HS-5 (cell line): Measurements from ENCODE around the gene RTN4IP1.

ENCODE experiments used
- DNase-seq: peaks from one replicate; pipeline ENCODE4 v3.0.0-alpha.2; 2012; ENCODE audit warnings: low read depth

RTN4IP1 gene, protein sequence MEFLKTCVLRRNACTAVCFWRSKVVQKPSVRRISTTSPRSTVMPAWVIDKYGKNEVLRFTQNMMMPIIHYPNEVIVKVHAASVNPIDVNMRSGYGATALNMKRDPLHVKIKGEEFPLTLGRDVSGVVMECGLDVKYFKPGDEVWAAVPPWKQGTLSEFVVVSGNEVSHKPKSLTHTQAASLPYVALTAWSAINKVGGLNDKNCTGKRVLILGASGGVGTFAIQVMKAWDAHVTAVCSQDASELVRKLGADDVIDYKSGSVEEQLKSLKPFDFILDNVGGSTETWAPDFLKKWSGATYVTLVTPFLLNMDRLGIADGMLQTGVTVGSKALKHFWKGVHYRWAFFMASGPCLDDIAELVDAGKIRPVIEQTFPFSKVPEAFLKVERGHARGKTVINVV

DNA sequence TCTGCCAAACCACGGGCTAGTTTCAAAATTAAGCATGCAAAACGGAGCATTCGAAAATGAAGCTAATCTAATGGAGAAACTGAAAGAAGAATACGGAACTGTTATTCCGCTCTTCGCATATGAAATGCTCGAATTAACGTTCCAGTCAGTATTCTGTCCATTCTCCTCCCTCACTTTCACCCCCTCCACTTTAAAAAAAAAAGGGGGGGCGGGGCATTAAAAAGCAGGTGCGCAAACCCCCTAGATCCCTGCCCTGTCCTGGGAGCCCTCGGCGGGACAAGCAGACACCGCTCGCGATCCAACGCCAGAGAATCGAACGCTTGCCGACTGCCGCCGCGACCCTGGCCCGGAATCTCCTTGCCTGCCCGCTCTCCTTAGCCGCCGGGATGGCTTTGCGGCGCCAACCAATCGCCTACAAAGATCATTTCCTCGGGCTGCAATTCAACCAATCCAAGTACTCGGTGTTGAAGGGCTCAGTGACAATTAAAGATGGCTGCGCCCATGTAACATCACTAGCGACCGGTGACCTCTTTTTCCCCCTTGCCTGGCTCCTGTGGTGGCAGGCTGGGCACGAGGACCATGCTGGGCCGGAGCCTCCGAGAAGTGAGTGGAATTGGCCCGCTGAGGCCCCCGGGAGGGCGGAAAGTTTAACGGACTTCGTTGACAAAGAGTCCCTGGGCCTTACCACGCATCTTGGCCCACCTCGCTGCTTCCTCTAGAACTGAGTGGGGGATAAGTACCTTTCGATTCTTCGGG is at the start of gene RTN4IP1, which contains the start of gene QRSL1:
Gene RTN4IP1, minus strand, starts transcription at position 396 of the 756 bp plus-strand sequence. CDS start 477 bp downstream, outside the sequence.
Gene QRSL1, plus strand, starts transcription at position 476 of the 756 bp plus-strand sequence. Its CDS starts 104 bp downstream, at position 580.
- DNase-seq = peak; percentile 80

DNA sequence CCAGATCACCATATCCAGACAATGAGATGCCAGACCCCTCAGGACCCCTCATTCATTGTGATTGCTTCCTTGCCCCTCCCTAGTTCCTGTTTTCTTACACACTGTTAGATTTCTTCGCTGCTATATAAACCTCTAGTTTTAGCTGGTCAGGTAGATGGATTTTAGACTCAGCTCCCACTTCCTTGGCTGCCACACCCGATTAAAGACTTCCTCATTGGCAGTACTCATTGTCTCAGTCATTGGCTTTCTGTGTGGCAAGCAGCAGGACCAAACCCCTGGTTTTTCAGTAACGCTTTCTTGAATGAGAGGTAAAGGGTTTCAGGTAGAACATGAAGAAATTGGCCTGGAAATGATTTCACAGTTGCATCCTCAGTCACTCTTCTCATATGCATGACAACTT is 48.0 kb upstream of the RTN4IP1 start:
- DNase-seq = no peak

DNA sequence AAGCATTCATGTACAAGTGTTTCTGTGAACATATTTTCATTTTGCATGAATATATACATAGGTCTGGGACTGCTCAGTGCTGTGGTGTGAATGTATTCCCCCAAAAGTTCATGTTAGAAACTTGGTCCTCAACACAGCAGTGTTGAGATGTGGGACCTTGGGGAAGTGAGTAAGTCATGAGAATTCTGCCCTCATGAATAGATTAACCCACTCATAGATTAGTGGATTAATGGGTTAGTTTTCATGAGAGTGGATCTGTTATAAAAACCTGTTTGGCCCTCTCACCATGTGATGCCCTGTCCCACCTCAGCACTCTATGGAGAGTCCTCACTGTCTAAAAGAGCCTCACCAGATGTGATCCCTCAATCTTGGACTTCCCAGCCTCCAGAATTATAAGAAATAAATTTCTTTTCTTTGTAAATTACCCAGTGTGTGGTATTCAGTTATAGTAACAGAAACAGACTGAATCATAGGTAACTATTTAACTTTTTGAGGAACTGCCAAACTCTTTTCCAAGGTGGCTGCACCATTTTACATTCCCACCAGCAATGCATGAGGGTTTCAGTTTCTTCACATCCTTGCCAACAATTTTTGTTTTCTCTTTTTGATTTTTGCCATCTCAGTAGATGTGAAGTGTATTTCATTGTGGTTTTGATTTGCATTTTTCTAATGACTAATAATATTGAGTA is 45.4 kb upstream of the RTN4IP1 start:
- no peak for DNase-seq

DNA sequence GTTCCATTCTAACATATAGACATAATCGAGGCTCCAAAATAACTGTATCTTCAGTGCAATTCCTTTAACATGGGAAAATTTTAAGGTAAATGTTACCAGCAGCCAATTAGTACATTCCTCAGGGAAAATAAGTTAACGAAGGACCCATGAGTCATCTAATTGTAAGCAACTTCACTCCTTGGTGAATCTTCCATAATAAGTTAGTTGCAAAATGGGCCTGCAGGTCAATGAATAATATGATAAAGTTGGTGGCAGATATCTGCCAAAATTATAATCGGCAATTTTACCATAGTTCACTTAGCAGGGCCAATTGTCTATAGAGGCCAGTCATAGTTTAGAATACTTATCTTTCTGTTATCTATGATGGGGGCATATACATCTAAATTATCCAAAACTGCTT is 42.4 kb upstream of the RTN4IP1 start:
- no peak for DNase-seq

DNA sequence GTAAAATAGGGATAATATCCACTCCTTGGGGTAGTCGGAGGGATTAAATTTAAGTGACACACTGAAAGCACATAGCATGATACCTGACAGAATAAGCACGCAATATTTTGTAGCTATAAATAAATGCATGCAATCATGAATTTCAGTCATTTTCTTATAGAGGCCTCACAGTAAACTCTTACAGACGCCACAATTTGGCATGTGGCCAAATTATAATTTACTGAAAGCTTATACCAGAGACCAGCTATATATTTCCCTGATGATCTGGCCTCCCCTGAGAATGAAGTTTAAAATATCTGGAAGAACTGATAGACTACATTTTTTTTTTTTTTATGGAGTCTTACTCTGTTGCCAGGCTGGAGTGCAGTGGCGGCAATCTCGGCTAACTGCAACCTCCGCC is 40.9 kb upstream of the RTN4IP1 start:
- no peak for DNase-seq

DNA sequence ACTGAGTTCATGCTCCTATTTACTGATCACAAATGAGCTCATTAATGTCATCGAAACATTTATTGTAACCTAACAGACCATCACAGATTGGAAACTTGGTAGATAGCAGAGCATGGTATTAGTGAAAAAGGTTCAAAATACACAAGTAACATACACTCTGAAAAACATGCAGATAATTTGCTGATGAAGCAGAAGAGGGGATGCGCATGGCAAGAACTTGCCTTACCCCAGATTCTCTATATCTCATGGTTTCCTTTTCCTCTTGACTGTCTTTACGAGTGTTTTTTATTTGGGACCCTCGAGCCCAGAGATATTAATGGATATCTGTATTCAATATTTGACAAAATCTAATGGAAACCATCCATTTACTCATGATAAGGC is 37.7 kb upstream of the RTN4IP1 start:
- no peak for DNase-seq

DNA sequence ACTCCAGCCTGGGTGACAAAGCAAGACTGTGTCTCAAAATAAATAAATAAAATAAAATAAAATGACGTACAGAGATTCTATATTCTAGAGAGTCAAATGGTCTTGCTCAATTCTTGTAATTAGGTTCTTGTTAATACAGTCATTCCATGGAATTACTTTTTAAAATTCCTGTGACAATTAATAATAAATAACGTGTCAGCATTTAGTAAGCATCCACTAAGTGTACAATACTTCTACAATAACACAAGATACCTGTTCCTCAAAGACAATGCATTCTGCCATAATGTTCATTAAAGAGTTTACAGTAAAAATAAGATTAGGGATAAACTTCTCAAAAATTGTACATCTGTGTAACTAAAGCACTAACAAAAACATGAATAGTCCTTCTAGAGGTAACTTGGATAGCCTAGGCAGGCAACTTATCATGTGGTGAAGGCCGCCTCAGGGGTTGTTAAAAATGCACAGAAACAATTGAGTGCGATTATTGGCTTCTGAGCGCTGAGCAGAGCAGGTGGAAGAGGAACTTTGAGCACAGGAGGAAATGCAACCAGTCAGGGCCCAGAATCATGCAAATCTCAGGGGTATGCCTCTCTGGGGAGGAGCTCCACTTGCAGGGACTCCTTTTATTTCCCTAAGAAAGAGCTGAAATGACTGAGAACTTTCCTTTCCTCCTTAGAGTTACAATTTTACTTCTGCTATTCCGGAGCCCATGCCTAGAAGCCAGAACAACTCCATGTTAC is 37.2 kb upstream of the RTN4IP1 start:
- no peak for DNase-seq

DNA sequence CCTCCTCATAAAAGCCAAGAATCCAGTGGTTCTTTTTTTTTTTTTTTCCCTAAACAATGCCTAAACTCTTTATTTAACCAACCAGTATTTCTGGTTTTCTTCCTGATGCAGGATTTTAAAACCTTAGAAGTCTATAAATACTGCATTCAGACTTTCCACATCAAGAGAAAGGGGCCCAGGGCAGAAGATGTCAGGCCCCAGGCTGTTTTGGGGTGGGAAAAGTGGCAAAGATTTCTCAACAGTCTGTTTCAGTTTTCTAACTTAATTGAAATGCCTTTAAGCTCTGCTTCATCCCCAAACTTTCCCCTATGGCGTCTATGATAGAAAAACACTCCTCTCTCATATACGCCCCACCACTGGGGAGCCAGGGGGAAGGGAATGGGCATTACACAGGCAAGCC is 33.2 kb upstream of the RTN4IP1 start:
- DNase-seq = no peak

DNA sequence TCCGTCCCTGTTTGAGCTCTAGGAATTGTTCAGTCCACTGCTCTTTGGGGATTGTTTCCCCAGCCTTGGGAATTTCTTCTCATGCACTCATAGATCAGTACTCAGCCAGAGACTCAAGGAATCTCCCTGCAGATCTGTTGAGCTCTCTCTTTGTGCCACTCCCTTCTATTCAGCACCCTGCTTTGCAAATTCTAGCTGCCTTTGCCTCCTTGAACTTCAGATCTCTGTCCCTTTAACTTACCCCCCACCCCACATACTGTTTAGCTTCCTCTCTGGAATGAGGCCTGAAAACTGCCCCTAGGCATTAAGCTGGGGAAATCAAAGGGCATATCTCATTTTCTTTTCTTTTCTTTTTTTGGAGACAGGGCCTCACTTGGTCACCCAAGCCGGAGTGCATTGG is 30.6 kb upstream of the RTN4IP1 start:
- no peak for DNase-seq

DNA sequence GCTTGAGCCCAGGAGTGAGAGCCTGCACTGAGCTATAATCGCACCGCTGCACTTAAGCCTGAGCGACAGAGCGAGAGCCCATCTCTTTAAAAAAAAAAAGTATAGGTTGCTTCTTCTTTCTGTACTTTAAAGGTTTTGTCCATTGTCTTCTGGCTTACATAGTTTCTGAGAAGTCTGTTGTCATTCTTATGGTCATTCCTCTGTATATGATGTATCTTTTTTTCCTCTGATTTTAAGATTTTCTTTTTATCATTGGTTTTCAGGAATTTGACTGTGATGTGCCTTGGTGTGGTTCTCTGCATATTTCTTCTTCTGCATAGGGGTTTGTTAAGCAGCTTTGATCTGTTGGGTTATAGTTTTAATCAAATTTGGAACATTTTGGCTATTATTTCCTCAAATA is 29.2 kb upstream of the RTN4IP1 start:
- no peak for DNase-seq

DNA sequence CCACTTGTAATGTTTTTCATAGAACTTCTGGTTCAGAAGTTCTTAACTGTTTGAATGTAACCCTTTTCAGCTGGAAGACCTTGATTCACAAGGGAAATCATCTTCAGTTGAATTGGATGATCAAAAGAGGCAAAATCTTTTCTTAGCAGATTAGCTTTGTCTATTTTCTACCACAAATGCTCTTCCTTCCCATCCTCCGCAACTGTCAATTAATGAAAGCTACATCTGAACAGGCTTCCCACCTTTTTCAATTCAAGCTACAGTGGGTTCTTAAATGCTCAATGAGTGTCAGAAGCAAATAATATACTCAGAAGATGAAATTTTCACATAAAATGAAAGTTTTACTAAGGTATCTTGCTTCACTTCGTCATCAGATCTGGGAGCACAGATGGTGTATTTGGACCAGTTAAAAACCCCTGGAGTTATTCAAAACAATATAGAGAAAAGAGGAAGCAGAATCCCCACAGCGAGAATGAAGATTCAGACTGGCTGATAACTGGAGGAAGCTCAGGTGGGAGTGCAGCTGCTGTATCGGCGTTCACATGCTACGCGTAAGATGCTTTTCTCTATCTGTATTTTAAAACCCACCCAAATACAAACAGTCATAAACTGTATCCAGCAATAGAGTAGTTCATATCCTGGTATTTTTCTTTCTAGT is 19.5 kb upstream of the RTN4IP1 start:
- DNase-seq = no peak

DNA sequence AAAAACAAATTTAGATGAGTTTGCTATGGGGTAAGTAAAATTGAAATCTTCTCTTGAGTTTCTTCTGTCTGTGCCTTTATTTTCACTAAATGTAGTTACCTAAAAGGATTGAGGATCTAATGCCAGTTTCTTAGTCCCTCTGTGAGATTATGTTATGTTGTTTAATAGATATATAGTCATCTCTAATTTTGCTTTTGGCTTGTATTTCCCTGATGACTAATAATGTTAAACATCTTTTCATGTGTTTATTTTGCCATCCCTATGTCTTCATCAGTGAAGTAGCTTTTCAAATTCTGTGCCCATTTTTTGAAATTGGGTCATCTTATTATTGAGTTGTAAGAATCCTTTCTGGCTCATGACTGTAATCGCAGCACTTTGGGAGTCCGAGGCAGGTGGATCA is 13.8 kb upstream of the RTN4IP1 start:
- no peak for DNase-seq

DNA sequence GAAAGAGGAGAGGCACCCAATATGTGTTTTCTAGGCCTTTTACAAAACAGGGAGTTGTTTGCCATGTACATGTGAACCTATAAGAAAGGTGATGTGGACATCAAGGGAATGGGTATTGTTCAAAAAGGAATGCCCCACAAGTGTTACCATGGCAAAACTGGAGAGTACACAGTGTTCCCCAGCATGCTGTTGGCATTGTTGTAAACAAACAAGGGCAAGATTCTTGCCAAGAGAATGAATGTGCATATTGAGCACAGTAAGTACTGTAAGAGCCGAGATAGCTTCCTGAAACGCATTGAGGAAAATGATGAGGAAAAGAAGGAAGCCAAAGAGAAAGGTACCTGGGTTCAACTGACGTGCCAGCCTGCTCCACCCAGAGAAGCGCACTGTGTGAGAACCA is 13.2 kb upstream of the RTN4IP1 start:
- DNase-seq = no peak

DNA sequence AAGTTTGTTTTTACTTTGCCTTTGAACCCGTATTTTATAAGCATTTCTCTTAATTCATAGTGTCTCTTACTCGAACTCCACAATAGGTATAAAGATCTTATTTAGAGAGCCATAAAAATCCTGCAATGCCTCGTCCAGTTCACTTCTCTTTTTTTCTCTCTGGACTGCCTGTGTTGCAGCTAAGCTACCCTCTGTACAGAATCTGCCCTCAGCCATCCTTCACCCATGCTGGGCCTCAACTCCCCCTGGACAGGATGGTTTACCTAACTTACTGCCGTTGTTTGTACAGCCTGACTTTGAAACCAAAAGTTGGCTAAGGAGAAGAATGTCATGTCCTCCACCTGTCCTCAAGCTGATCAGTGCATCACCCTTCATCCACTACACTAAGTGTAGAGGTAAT is 10.5 kb upstream of the RTN4IP1 start:
- DNase-seq = no peak

DNA sequence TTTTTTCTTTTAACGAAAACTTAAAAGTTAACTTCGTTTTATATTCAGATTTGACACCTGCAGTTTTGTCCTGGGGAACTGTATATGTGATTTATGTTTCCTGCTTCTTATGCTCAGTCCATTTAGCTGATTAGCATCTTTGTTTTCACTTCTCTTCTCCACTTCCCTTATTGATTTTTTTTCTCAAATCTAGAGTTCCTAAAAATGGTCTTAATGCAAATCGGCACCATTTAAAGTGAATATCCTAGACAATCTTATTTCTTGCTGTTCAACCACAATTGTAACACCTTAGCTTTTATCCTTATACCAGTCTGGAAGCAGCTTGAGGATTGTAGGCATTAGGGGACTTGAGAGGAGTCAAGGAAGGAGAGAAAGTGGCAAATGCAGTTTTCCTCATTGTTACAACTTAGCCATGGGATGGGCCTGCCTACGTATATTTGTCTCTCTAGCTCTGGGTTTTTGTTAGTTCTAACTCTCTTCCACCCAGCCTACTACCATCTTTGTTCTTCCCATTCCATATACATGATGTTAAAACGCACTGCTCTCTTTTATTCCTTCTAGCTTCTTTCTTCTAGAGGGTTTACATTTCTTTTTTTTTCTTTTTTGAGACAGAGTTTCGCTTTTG is 8.5 kb upstream of the RTN4IP1 start:
- DNase-seq = no peak

DNA sequence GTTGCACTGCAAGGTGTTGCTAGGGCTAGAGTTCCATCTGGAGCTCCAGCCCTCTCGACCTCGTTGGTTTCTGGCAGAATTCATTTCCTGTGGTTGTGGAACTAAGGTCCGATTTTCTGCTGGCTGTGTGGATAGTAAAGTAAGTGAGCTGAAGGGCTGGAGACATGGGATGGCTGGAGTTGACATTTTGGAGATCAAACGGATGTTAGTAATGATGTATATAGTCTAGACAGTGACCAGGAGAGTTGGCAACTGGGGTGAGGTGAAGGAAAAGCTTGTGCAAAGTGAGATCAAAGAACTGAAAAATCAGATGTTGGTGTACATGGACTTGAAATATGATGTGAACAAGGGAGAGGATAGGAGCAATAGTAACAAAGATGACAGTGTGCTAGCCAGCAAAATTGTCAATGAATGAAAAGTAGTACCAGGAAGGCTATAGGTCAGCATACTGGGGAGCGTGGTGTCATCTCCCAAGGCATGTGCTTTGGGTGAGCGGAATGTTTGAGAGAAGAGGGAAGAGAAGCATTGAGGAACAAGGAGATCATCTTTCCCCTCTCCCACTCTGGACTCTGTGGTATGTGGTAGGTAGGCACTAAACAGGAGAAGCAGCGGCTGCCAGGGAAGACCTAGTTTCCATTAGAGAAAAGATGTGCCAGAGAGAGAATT is 7.9 kb upstream of the RTN4IP1 start:
- no peak for DNase-seq

DNA sequence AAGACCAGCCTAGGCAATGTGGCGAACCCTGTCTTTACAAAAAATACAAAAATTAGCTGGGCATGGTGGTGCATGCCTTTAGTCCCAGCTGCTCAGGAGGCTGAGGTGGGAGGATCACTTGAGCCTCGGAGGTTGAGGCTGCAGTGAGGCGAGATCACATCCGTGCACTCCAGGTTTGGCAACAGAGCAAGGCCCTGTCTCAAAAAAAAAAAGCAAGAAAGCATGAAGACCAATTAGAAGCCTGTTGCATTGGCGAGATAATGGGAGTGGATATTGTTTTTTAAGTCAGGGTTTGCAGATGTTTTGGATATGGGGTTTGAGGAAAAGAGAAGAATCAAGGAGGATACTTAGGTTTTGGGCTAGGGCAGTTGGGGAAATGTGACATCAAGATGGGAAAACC is 5.3 kb upstream of the RTN4IP1 start:
- DNase-seq = no peak

DNA sequence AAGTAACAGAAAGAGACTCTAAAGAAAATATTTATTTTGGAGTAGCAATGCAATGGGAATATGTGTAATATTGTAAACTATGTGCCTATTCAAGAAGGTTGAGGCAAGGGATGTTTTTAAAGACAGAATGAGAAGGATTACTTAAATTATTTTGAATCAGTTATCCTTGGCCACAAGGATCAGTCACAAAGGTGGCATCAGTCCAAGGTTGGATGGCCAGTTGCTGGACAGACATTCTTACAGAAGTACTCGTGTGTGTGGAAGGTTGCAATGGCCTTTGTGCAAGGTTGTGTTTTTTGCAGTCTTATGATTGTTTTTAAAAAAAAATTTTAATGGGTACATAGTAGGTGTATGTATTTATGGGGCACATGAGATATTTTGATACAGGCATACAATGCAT is 2.0 kb upstream of the RTN4IP1 start:
- no peak for DNase-seq

DNA sequence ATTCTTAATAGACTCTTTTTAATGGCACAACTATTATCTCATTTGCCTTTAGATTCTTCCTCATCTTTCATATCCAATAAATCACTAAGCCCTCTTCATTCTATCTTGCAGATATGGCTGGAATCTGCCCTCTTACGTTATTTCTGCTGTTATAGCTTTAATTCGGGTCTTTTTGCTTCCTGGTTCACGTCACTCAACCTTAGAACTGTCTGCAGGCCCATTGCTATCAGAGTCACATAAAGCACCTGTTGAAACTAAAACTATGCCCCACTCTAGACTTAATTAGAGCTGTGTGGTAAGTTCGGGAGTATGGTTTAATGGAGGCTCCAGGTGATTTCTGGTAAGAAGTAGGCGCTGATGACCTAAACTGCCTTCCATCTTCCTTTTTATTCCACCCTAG is 1.1 kb upstream of the RTN4IP1 start:
- DNase-seq = no peak

DNA sequence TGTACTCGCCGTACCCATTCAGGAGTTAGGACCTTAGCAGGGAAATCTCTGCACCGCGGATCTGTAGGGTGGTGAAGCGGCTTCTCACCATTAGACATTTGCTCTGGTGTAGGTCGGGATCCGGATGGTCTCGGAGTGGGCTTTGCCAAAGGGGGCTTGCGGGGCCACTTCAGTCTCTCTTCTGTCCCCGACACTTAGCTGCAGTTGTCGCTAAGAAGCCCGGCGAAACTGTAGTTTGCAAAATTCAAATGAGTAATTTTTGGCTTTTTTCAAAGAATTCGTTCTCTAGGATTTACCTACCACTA is 513 bp upstream of the RTN4IP1 start:
- DNase-seq = no peak

DNA sequence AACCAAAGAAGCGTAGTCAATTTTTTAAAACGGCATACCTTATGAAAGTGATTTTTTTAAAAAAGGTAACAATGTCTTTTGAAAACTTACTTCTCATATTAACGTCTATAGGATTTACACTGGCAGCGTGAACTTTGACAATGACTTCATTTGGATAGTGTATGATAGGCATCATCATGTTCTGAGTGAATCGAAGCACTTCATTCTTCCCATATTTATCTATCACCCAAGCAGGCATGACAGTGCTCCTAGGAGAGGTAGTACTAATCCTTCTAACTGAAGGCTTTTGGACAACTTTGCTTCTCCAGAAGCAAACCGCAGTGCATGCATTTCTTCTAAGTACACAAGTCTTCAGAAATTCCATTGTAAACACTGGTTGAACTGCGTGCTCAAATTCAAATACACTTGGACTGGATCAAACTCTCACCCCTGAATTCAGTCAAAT is 618 bp downstream of the RTN4IP1 start:
- no peak for DNase-seq
